Bronchial epithelial cell (primary cell): Measurements from ENCODE around the gene RBBP8. TPM values are rescaled to one million over a fixed set of nuclear protein-coding genes. Genes with fewer than 3 reads are reported as not detected.

ENCODE experiments used
- DNase-seq: peaks from one replicate; pipeline ENCODE4 v3.0.0-alpha.2; 2010; ENCODE audit warnings: low read depth
- FAIRE-seq: peaks from 2 replicates; lab custom pipeline; 2011; peaks lifted over from hg19 to GRCh38; lab: Jason Lieb, UNC
- H3K27me3 ChIP-seq: 2 replicates; pipeline ENCODE4 v1.5.1; 2011; ENCODE audit warnings: low read length; ENCODE audit not compliant: control insufficient read depth, insufficient read depth
- H3K36me3 ChIP-seq: 2 replicates; pipeline ENCODE4 v1.5.1; 2011; ENCODE audit warnings: low read length; ENCODE audit not compliant: control insufficient read depth, insufficient read depth
- H3K4me3 ChIP-seq: 2 replicates; pipeline ENCODE4 v1.5.1; 2011; ENCODE audit warnings: mild to moderate bottlenecking, low read depth, low read length, control low read depth
- CTCF ChIP-seq: IDR thresholded peaks from 2 replicates; pipeline ENCODE4 v1.5.1; 2011; ENCODE audit warnings: mild to moderate bottlenecking, moderate library complexity, low read length, control low read depth, inconsistent platforms; ENCODE audit not compliant: insufficient read depth, severe bottlenecking
- total RNA-seq: library from RNA; depleted of rRNA; stranded (reverse); fragments of >200 nt; gene quantifications from 2 replicates; pipeline ENCODE4 v1.2.1, GENCODE V29; 2014

RBBP8 gene
- total RNA-seq, 1 donor from 2014 or later = 72.9 TPM

GRCh38 chr18:22924589-22924988 lies 8.5 kb upstream of the RBBP8 start:
- Histone ChIP-seq H3K27me3 (no peaks in the 10 kb centered on the region), H3K4me3 (no peak overlapping the region), H3K36me3 (peaks cover 5% of the 10 kb centered on the region)
- no peak for TF ChIP-seq CTCF
- DNase-seq (no peak), FAIRE-seq (no peak)

GRCh38 chr18:22926454-22926853 lies 6.7 kb upstream of the RBBP8 start:
- peaks cover 7% of the 10 kb centered on the region for H3K36me3 ChIP-seq
- H3K27me3 ChIP-seq = no peaks in the 10 kb centered on the region
- no peak for DNase-seq
- no peak for TF ChIP-seq CTCF
- H3K4me3 ChIP-seq = no peak overlapping the region
- FAIRE-seq = no peak

- H3K27me3 ChIP-seq = no peaks in the 10 kb centered on the region
- DNase-seq = no peak
- no peak for TF ChIP-seq CTCF
- no peak for FAIRE-seq
- H3K4me3 ChIP-seq = no peak overlapping the region
- H3K36me3 ChIP-seq = peaks cover 7% of the 10 kb centered on the region
These were observed 4.8 kb upstream of the RBBP8 start for GRCh38 chr18:22928339-22928738.

GRCh38 chr18:22930089-22930713 lies 2.9 kb upstream of the RBBP8 start:
- peak; percentile 71 for DNase-seq

GRCh38 chr18:22932885-22933205 lies 283 bp upstream of the RBBP8 start:
- FAIRE-seq (no peak), DNase-seq (no peak)
- Histone ChIP-seq H3K4me3 (peak overlapping the region; percentile 56), H3K36me3 (peaks cover 9% of the 10 kb centered on the region), H3K27me3 (no peaks in the 10 kb centered on the region)
- TF ChIP-seq CTCF = peak; percentile 1

More at GRCh38 chr18:22930089-22930713, 2.9 kb upstream of the RBBP8 start:
- FAIRE-seq = no peak
- no peaks in the 10 kb centered on the region for H3K27me3 ChIP-seq
- TF ChIP-seq CTCF = peak; percentile 65
- H3K36me3 ChIP-seq = peaks cover 8% of the 10 kb centered on the region
- no peak overlapping the region for H3K4me3 ChIP-seq

GRCh38 chr18:22933966-22934423 lies 867 bp downstream of the RBBP8 start:
- Histone ChIP-seq H3K4me3 (peak overlapping the region; percentile 56), H3K27me3 (no peaks in the 10 kb centered on the region), H3K36me3 (peaks cover 7% of the 10 kb centered on the region)
- FAIRE-seq (no peak), DNase-seq (peak; percentile 20)
- TF ChIP-seq CTCF = no peak
